ENCODE measurements around the gene POTEM. TPM values are rescaled to one million over a fixed set of nuclear protein-coding genes. Genes with fewer than 3 reads are reported as not detected.
"Not testable (repeated sequence)": the region's sequence is repeated elsewhere in the genome, so short reads cannot be mapped to it uniquely, and the experiment has no call there.

POTEM gene
- polyA plus RNA-seq, 3 donors, result not detected

DNA sequence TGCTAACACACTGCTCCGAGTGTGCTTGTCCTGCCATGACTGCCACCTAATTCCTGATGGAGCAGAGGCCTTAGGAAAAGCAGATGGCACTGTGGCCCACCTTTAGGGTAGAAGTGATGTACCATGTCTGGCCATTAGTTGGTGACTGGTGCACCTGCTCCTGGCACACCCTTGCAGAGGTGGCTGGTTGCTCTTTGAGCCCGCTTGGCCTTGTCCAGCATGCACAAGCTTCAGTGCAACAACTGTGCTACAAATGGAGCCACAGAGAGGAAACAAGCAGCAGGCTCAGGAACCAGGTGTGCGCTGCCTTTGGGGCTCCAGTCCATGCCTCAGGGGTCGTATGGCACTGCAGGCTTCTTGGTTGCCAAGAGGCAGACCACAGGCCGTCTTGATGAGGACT is 44.5 kb downstream of the POTEM start:
- H3K4me3 Mint-ChIP-seq; H3K9me3 ChIP-seq (replicated peaks in 1 of 2; ENCODE audit: control insufficient read depth in 1 of 2, insufficient read depth in 1 of 2, low read length in 2 of 2); H3K27ac Mint-ChIP-seq; H4K20me1 ChIP-seq (ENCODE audit: insufficient read depth, low read length); H3K36me3 ChIP-seq (replicated peaks in 1 of 2; ENCODE audit: control insufficient read depth in 1 of 2, insufficient read depth in 2 of 2, low read length in 2 of 2); intact Hi-C loops (cut with micrococcal nuclease); H2AFZ ChIP-seq (ENCODE audit: insufficient read depth, low read depth, low read length, poor library complexity, severe bottlenecking); DNase-seq; H3K4me1 Mint-ChIP-seq; H3K27me3 ChIP-seq (ENCODE audit: control insufficient read depth in 2 of 2, insufficient read depth in 2 of 2, low read length in 2 of 2); H3K4me1 ChIP-seq (ENCODE audit: control insufficient read depth in 1 of 2, insufficient read depth in 2 of 2, low read length in 2 of 2); H3K9me3 Mint-ChIP-seq; H3K4me3 ChIP-seq (replicated peaks in 1 of 3; ENCODE audit: low read depth in 2 of 3, low read length in 3 of 3); H3K79me2 ChIP-seq (ENCODE audit: insufficient read depth, low read length); H3K27me3 Mint-ChIP-seq (ENCODE audit: low read depth in 3 of 3); H3K36me3 Mint-ChIP-seq; H3K9ac ChIP-seq (ENCODE audit: insufficient read depth, low read length, poor library complexity, severe bottlenecking); H3K4me2 ChIP-seq (replicated peaks; ENCODE audit: extremely low read depth, low read length, poor library complexity, severe bottlenecking); H3K27ac ChIP-seq (ENCODE audit: low read depth in 1 of 2, low read length in 2 of 2): not testable (repeated sequence)
- WGBS (ENCODE audit: insufficient coverage), result no CpG with 5 or more reads among the region's 5 CpGs

DNA sequence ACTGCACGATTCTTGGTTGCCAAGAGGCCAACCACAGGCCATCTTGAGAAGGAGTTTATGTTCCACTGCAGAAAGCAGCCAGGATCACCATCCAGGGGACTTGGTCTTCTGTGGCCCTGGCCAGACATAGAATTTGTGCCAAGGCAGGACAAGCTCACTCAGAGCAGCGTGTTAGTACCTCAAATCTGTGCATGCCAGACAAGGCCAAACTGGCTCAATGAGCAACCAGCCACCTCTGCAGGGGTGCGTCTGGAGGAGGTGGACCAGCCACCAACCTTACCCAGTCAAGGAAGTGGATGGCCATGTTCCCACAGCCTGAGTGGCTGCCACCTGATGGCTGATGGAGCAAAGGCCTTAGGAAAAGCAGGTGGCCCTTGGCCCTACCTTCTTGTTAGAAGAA is 48.0 kb downstream of the POTEM start:
- H3K27ac Mint-ChIP-seq; H3K27me3 Mint-ChIP-seq (ENCODE audit: low read depth in 3 of 3); H3K79me2 ChIP-seq (ENCODE audit: insufficient read depth, low read length); H4K20me1 ChIP-seq (ENCODE audit: insufficient read depth, low read length); H3K4me1 ChIP-seq (ENCODE audit: control insufficient read depth in 1 of 2, insufficient read depth in 2 of 2, low read length in 2 of 2); H3K36me3 Mint-ChIP-seq; H3K9me3 Mint-ChIP-seq; intact Hi-C loops (cut with micrococcal nuclease); H2AFZ ChIP-seq (ENCODE audit: insufficient read depth, low read depth, low read length, poor library complexity, severe bottlenecking); H3K27ac ChIP-seq (ENCODE audit: low read depth in 1 of 2, low read length in 2 of 2); H3K4me1 Mint-ChIP-seq; H3K4me3 Mint-ChIP-seq; H3K36me3 ChIP-seq (replicated peaks in 1 of 2; ENCODE audit: control insufficient read depth in 1 of 2, insufficient read depth in 2 of 2, low read length in 2 of 2); H3K9me3 ChIP-seq (replicated peaks in 1 of 2; ENCODE audit: control insufficient read depth in 1 of 2, insufficient read depth in 1 of 2, low read length in 2 of 2); H3K9ac ChIP-seq (ENCODE audit: insufficient read depth, low read length, poor library complexity, severe bottlenecking); H3K4me3 ChIP-seq (replicated peaks in 1 of 3; ENCODE audit: low read depth in 2 of 3, low read length in 3 of 3); H3K4me2 ChIP-seq (replicated peaks; ENCODE audit: extremely low read depth, low read length, poor library complexity, severe bottlenecking); H3K27me3 ChIP-seq (ENCODE audit: control insufficient read depth in 2 of 2, insufficient read depth in 2 of 2, low read length in 2 of 2); DNase-seq: not testable (repeated sequence)
- WGBS (ENCODE audit: insufficient coverage), result no CpG with 5 or more reads among the region's 3 CpGs

DNA sequence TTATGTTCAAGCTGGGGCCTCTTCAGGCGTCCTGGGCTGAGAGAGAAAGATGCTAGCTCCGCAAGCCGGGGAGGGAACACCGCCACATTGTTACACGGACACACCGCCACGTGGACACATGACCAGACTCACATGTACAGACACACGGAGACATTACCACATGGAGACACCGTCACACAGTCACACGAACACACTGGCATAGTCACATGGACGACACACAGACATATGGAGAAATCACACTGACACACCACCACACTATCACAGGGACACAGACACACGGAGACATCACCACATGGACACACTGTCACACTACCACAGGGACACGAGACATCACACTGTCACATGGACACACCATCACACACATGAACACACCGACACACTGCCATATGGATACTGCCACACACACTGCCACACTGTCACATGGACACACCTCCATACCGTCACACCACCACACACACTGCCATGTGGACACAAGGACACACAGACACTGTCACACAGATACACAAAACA is 57.9 kb downstream of the POTEM start:
- H3K4me3 Mint-ChIP-seq; H3K27me3 Mint-ChIP-seq (ENCODE audit: low read depth in 3 of 3); H3K9me3 ChIP-seq (replicated peaks in 1 of 2; ENCODE audit: control insufficient read depth in 1 of 2, insufficient read depth in 1 of 2, low read length in 2 of 2); H3K4me1 Mint-ChIP-seq; H3K79me2 ChIP-seq (ENCODE audit: insufficient read depth, low read length); H3K27ac Mint-ChIP-seq; intact Hi-C loops (cut with micrococcal nuclease); H3K36me3 Mint-ChIP-seq; H3K9ac ChIP-seq (ENCODE audit: insufficient read depth, low read length, poor library complexity, severe bottlenecking); H2AFZ ChIP-seq (ENCODE audit: insufficient read depth, low read depth, low read length, poor library complexity, severe bottlenecking); H3K4me2 ChIP-seq (replicated peaks; ENCODE audit: extremely low read depth, low read length, poor library complexity, severe bottlenecking); H3K4me1 ChIP-seq (ENCODE audit: control insufficient read depth in 1 of 2, insufficient read depth in 2 of 2, low read length in 2 of 2); H3K4me3 ChIP-seq (replicated peaks in 1 of 3; ENCODE audit: low read depth in 2 of 3, low read length in 3 of 3); DNase-seq; H4K20me1 ChIP-seq (ENCODE audit: insufficient read depth, low read length); H3K27me3 ChIP-seq (ENCODE audit: control insufficient read depth in 2 of 2, insufficient read depth in 2 of 2, low read length in 2 of 2); H3K36me3 ChIP-seq (replicated peaks in 1 of 2; ENCODE audit: control insufficient read depth in 1 of 2, insufficient read depth in 2 of 2, low read length in 2 of 2); H3K27ac ChIP-seq (ENCODE audit: low read depth in 1 of 2, low read length in 2 of 2): not testable (repeated sequence)
- peaks cover 0 to 12% (median 5%) of the 10 kb centered on the region in 7 donors for H3K9me3 Mint-ChIP-seq
- WGBS (ENCODE audit: insufficient coverage), result 90% methylated on average over 2 of the region's 15 CpGs

DNA sequence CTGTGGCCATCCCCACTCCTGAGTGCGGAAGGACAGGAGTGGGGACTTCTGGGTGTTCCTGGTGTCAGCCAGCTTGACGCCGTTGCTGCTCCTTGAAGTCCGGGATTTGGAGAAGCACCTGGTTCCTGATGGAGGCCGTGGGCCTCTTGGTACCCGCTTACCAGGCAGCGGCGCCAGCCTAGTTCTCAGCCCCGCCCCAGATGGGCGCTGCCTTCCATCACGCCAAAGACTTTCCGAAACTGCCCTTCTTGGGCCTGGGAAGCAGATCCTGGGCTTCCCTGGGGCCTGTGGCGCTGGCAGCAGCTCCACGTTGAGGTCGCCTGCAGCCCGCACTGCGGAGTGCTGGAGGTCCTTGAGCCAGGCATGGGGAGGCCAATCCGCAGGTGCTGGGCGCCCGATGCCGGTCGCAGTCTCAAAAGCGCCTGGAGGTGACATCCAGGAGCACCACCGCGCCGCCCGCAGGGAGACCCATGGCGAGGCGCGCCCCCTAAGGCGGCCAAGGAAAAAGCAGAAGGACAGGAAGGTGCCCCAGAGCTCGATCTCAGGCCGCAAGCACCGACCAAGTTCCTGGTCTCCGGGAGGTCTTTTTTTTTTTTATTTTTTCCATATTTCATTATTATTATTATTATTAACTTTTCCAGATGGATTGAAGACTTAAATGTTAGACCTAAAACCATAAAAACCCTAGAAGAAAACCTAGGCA is 59.6 kb downstream of the POTEM start:
- H4K20me1 ChIP-seq (ENCODE audit: insufficient read depth, low read length); H2AFZ ChIP-seq (ENCODE audit: insufficient read depth, low read depth, low read length, poor library complexity, severe bottlenecking); H3K27ac ChIP-seq (ENCODE audit: low read depth in 1 of 2, low read length in 2 of 2); H3K27me3 ChIP-seq (ENCODE audit: control insufficient read depth in 2 of 2, insufficient read depth in 2 of 2, low read length in 2 of 2); H3K4me1 Mint-ChIP-seq; H3K36me3 ChIP-seq (replicated peaks in 1 of 2; ENCODE audit: control insufficient read depth in 1 of 2, insufficient read depth in 2 of 2, low read length in 2 of 2); H3K79me2 ChIP-seq (ENCODE audit: insufficient read depth, low read length); DNase-seq; H3K4me1 ChIP-seq (ENCODE audit: control insufficient read depth in 1 of 2, insufficient read depth in 2 of 2, low read length in 2 of 2); H3K27me3 Mint-ChIP-seq (ENCODE audit: low read depth in 3 of 3); intact Hi-C loops (cut with micrococcal nuclease); H3K4me2 ChIP-seq (replicated peaks; ENCODE audit: extremely low read depth, low read length, poor library complexity, severe bottlenecking); H3K4me3 Mint-ChIP-seq; H3K36me3 Mint-ChIP-seq; H3K9me3 ChIP-seq (replicated peaks in 1 of 2; ENCODE audit: control insufficient read depth in 1 of 2, insufficient read depth in 1 of 2, low read length in 2 of 2); H3K9ac ChIP-seq (ENCODE audit: insufficient read depth, low read length, poor library complexity, severe bottlenecking); H3K27ac Mint-ChIP-seq; H3K4me3 ChIP-seq (replicated peaks in 1 of 3; ENCODE audit: low read depth in 2 of 3, low read length in 3 of 3): not testable (repeated sequence)
- 100% methylated on average over 1 of the region's 35 CpGs for WGBS (ENCODE audit: insufficient coverage)
- H3K9me3 Mint-ChIP-seq, result peaks cover 0 to 12% (median 5%) of the 10 kb centered on the region in 7 donors

All from CD14-positive monocyte (primary cell).